Naive thymus-derived CD4-positive, alpha-beta T cell (primary cell): ENCODE data around the gene MEA1. TPM values are rescaled to one million over a fixed set of nuclear protein-coding genes. Genes with fewer than 3 reads are reported as not detected.
A peak's percentile ranks its signal among the peaks of the same experiment; 100 is the strongest.

Experiments
- ATAC-seq: fragments of 150-1000 bp; cut with Tn5 transposase; 2 replicates; pipeline ENCODE4 v1.10.0; 2021; ENCODE audit warnings: mild to moderate bottlenecking, moderate library complexity
- CTCF ChIA-PET: fragments of 350-600 bp; sonication (Branson Sonifier 250); formaldehyde crosslinking; loops from one replicate; lab custom pipeline; 2021; ENCODE audit warnings: antibody characterized with exemption; lab: Charles Lee
- POLR2A ChIA-PET: fragments of 350-600 bp; sonication (Branson Sonifier 250); formaldehyde crosslinking; loops from one replicate; lab custom pipeline; 2021; ENCODE audit warnings: antibody characterized with exemption, inconsistent platforms; lab: Charles Lee
- DNase-seq, 9 donors: peaks; one replicate each; pipeline versions ENCODE4 v3.0.0 to v3.0.0-alpha.2; 2020 to 2022; ENCODE audit warnings: mixed read lengths in 1 of 9
- H3K27ac ChIP-seq: one replicate; pipeline ENCODE4 v1.7.0; 2013; ENCODE audit warnings: mild to moderate bottlenecking, low read depth, low read length, moderate library complexity
- H3K27me3 ChIP-seq, 2 donors: one replicate each; pipeline ENCODE4 v1.7.0; 2013; ENCODE audit warnings: low read length in 2 of 2, mild to moderate bottlenecking in 2 of 2, moderate library complexity in 2 of 2; ENCODE audit not compliant: control insufficient read depth in 2 of 2, insufficient read depth in 2 of 2
- H3K36me3 ChIP-seq, 3 experiments: 1 replicate in 2 of 3; 2 replicates in 1 of 3; pipeline ENCODE4 v1.7.0; 2013; ENCODE audit warnings: low read length in 3 of 3, mild to moderate bottlenecking in 3 of 3, moderate library complexity in 1 of 3; ENCODE audit not compliant: insufficient read depth in 3 of 3, control insufficient read depth in 2 of 3
- H3K4me1 ChIP-seq, 2 donors: one replicate each; pipeline ENCODE4 v1.7.0; 2013; ENCODE audit warnings: low read length in 2 of 2, mild to moderate bottlenecking in 2 of 2, moderate library complexity in 1 of 2; ENCODE audit not compliant: control insufficient read depth in 2 of 2, insufficient read depth in 2 of 2
- H3K4me3 ChIP-seq: 2 replicates; pipeline ENCODE4 v1.7.0; 2013; ENCODE audit warnings: mild to moderate bottlenecking, low read length
- H3K9me3 ChIP-seq, 3 experiments: 1 replicate in 2 of 3; 2 replicates in 1 of 3; pipeline ENCODE4 v1.7.0; 2013; ENCODE audit warnings: low read length in 3 of 3; ENCODE audit not compliant: control insufficient read depth in 2 of 3
- H3K27ac Mint-ChIP-seq, 9 donors: one replicate each; pipeline ENCODE4 v1.8.0; 2020 to 2022; ENCODE audit warnings: mixed read lengths in 9 of 9, mild to moderate bottlenecking in 8 of 9, moderate library complexity in 5 of 9, inconsistent platforms in 2 of 9
- H3K27me3 Mint-ChIP-seq, 5 donors: one replicate each; pipeline ENCODE4 v1.8.0; 2021 to 2022; ENCODE audit warnings: mixed read lengths in 5 of 5, mild to moderate bottlenecking in 1 of 5
- H3K36me3 Mint-ChIP-seq, 5 donors: one replicate each; pipeline ENCODE4 v1.8.0; 2020 to 2022; ENCODE audit warnings: mixed read lengths in 5 of 5, mild to moderate bottlenecking in 3 of 5, inconsistent platforms in 1 of 5
- H3K4me1 Mint-ChIP-seq, 7 donors: one replicate each; pipeline ENCODE4 v1.8.0; 2020 to 2022; ENCODE audit warnings: mixed read lengths in 7 of 7, mild to moderate bottlenecking in 3 of 7, inconsistent platforms in 1 of 7
- H3K4me3 Mint-ChIP-seq, 10 donors: one replicate each; pipeline ENCODE4 v1.8.0; 2020 to 2022; ENCODE audit warnings: mild to moderate bottlenecking in 10 of 10, mixed read lengths in 10 of 10, moderate library complexity in 6 of 10, inconsistent platforms in 2 of 10
- H3K9me3 Mint-ChIP-seq, 11 donors: one replicate each; pipeline ENCODE4 v1.8.0; 2020 to 2022; ENCODE audit warnings: mixed read lengths in 11 of 11, mild to moderate bottlenecking in 4 of 11, inconsistent platforms in 1 of 11, moderate library complexity in 1 of 11
- intact Hi-C, 2 donors: fragments of 100-400 bp; cut with micrococcal nuclease; formaldehyde crosslinking; loops; one replicate each; pipeline ENCODE4 v1.15.1; 2023
- polyA plus RNA-seq, 2 donors: library from polyadenylated mRNA; unstranded; fragments of 300-500 nt; fragmentation: Illumina TruSeq; gene quantifications; one replicate each; pipeline ENCODE4 v1.2.3, GENCODE V29; 2021
- total RNA-seq, 6 experiments: library from RNA in 5 of 6; stranded (reverse) in 5 of 6; gene quantifications; 1 replicate in 5 of 6; 2 replicates in 1 of 6; pipeline ENCODE4 v1.2.3 and lab custom pipeline; 2021 to 2026

Gene MEA1
- total and polyA plus RNA-seq, 7 experiments from 2014 or later = 20.3 to 72.3 (median 35.0) TPM

- DNase-seq (no peak), ATAC-seq (no peak)
- Mint-ChIP-seq H3K27ac (peak overlapping the region in 7 of 9 donors; percentile 41 to 97 (median 88)), H3K27me3 (peaks cover 0 to 3% (median 0%) of the 10 kb centered on the region in 5 donors), H3K36me3 (peaks cover 0 to 27% (median 6%) of the 10 kb centered on the region in 5 donors), H3K4me3 (peak overlapping the region; percentile 85 to 99 (median 92)), H3K4me1 (peaks cover 42 to 67% (median 51%) of the 10 kb centered on the region in 7 donors), H3K9me3 (peaks cover 0 to 1% (median 0%) of the 10 kb centered on the region in 11 donors)
- H3K27me3 ChIP-seq = no peaks in the 10 kb centered on the region
- H3K4me1 ChIP-seq = peaks cover 20 to 31% of the 10 kb centered on the region in 2 donors
- H3K27ac ChIP-seq = peak overlapping the region; percentile 82
- ChIA-PET CTCF (interaction anchor here (0.6 kb wide), 2 partner anchors 111 to 130 kb away, joined by 3 read pairs; no protein-coding TSS in a partner anchor), POLR2A (interaction anchor here (0.6 to 4.6 kb wide), 12 partner anchors 9 to 133 kb away, joined by 3 to 70 read pairs (median 3); partner anchors contain the start of genes CNPY3, CUL7, PEX6 and PPP2R5D)
- no peak overlapping the region for H3K4me3 ChIP-seq
- no peaks in the 10 kb centered on the region for H3K9me3 ChIP-seq
- intact Hi-C loops = loop anchor here (5.0 kb wide), 6 partner anchors 240 to 1940 kb away; partner anchors contain the start of genes GTPBP2 (in 1 of the 2), NFYA (in 1 of the 2), OARD1 (in 1 of the 2) and POLH (in 1 of the 2)
- peaks cover 0 to 61% (median 8%) of the 10 kb centered on the region in 3 experiments for H3K36me3 ChIP-seq
Measured at GRCh38 chr6:43012364-43012763, 1.4 kb downstream of the MEA1 start.

DNA sequence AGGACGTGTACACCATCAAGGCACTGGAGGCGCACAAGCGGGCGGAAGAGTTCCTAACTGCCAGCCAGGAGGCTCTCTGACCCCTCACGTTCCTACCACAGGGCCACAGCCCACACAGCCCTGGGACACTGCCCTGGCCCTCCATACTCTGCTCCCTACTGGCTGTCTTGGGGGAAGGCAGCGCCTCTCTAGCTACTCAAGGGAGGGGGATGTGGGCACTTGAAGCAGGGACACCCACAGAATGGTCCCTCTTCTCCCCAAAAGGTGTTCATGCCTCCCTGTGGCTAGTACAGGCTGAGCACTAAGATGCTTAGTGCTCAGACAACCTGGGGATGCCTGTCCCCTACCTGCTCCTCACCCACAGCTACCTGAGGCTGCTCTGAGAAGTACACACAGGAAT lies 2.5 kb downstream of the MEA1 start:
- intact Hi-C loops = loop anchor here (5.0 kb wide), 6 partner anchors 239 to 1939 kb away; partner anchors contain the start of genes GTPBP2 (in 1 of the 2), NFYA (in 1 of the 2), OARD1 (in 1 of the 2) and POLH (in 1 of the 2)
- Mint-ChIP-seq H3K27ac (peak overlapping the region in 4 of 9 donors; percentile 36 to 94 (median 58)), H3K4me1 (peaks cover 37 to 60% (median 45%) of the 10 kb centered on the region in 7 donors), H3K27me3 (peaks cover 0 to 3% (median 0%) of the 10 kb centered on the region in 5 donors), H3K9me3 (peaks cover 0 to 1% (median 0%) of the 10 kb centered on the region in 11 donors), H3K4me3 (peak overlapping the region in 5 of 10 donors; percentile 2 to 76 (median 4)), H3K36me3 (peaks cover 0 to 31% (median 8%) of the 10 kb centered on the region in 5 donors)
- ATAC-seq (no peak), DNase-seq (no peak)
- ChIA-PET CTCF (interaction anchor here (0.6 to 0.7 kb wide), 2 partner anchors 118 to 132 kb away, joined by 3 to 4 read pairs; no protein-coding TSS in a partner anchor), POLR2A (interaction anchor here (0.8 to 2.0 kb wide), 9 partner anchors 10 to 82 kb away, joined by 3 to 9 read pairs (median 3); partner anchors contain the start of genes CNPY3, CUL7, KLC4 and MRPL2)
- Histone ChIP-seq H3K27ac (no peak overlapping the region), H3K4me1 (peaks cover 20 to 27% of the 10 kb centered on the region in 2 donors), H3K4me3 (no peak overlapping the region), H3K9me3 (no peaks in the 10 kb centered on the region), H3K27me3 (no peaks in the 10 kb centered on the region), H3K36me3 (peaks cover 0 to 62% (median 10%) of the 10 kb centered on the region in 3 experiments)

DNA sequence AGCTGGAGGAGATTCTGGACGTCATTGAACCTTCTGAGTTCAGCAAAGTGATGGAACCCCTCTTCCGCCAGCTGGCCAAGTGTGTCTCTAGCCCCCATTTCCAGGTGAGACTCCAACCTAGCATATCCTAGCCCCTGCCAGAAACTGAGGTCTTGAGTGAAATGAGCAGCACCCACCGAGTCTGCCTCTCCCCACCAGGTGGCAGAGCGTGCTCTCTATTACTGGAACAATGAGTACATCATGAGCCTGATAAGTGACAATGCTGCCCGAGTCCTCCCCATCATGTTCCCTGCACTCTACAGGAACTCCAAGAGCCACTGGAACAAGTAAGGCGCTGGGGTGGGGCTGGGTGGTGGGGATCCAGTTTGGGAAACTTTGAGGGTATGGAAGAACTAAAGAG lies 4.6 kb downstream of the MEA1 start:
- Histone ChIP-seq H3K36me3 (peaks cover 0 to 67% (median 10%) of the 10 kb centered on the region in 3 experiments), H3K9me3 (no peaks in the 10 kb centered on the region), H3K4me3 (no peak overlapping the region), H3K27me3 (no peaks in the 10 kb centered on the region), H3K27ac (no peak overlapping the region), H3K4me1 (peaks cover 7 to 13% of the 10 kb centered on the region in 2 donors)
- peak overlapping the region in 5 of 9 donors; percentile 3 to 79 (median 41) for H3K27ac Mint-ChIP-seq
- POLR2A ChIA-PET = interaction anchor here (0.9 to 2.0 kb wide), 2 partner anchors 28 to 80 kb away, joined by 4 to 9 read pairs; partner anchors contain the start of gene CNPY3
- H3K9me3 Mint-ChIP-seq = peaks cover 0 to under 1% (median 0%) of the 10 kb centered on the region in 11 donors
- H3K27me3 Mint-ChIP-seq = peaks cover 0 to 3% (median 0%) of the 10 kb centered on the region in 5 donors
- CTCF ChIA-PET = interaction anchor here (1.4 kb wide), 1 partner anchor 135 kb away, joined by 4 read pairs; no protein-coding TSS in a partner anchor
- H3K4me3 Mint-ChIP-seq = no peak overlapping the region
- peak in 6 of 9 donors; percentile 16 to 39 (median 29) for DNase-seq
- intact Hi-C loops = loop anchor here (1.0 to 2.0 kb wide), 3 partner anchors 108 to 134 kb away; no protein-coding TSS in a partner anchor
- H3K4me1 Mint-ChIP-seq = peaks cover 20 to 42% (median 33%) of the 10 kb centered on the region in 7 donors
- peaks cover 0 to 32% (median 8%) of the 10 kb centered on the region in 5 donors for H3K36me3 Mint-ChIP-seq
- ATAC-seq = no peak

GRCh38 chr6:43007126-43007525 lies 6.6 kb downstream of the MEA1 start:
- DNase-seq (no peak), ATAC-seq (no peak)
- Histone ChIP-seq H3K4me3 (no peak overlapping the region), H3K9me3 (no peaks in the 10 kb centered on the region), H3K27ac (no peak overlapping the region), H3K27me3 (no peaks in the 10 kb centered on the region), H3K36me3 (peaks cover 0 to 71% (median 10%) of the 10 kb centered on the region in 3 experiments), H3K4me1 (no peaks in the 10 kb centered on the region)
- CTCF ChIA-PET = no interaction called here
- Mint-ChIP-seq H3K27ac (peak overlapping the region in 3 of 9 donors; percentile 8 to 64 (median 32)), H3K9me3 (no peaks in the 10 kb centered on the region), H3K36me3 (peaks cover 0 to 30% (median 8%) of the 10 kb centered on the region in 5 donors), H3K27me3 (no peaks in the 10 kb centered on the region), H3K4me1 (peaks cover 4 to 22% (median 16%) of the 10 kb centered on the region in 7 donors), H3K4me3 (no peak overlapping the region)
- POLR2A ChIA-PET = interaction anchor here (1.5 kb wide), 1 partner anchor 49 kb away, joined by 5 read pairs; no protein-coding TSS in a partner anchor
- intact Hi-C loops = no loop called here

- H3K36me3 ChIP-seq = peaks cover 0 to 62% (median 9%) of the 10 kb centered on the region in 3 experiments
- H3K4me3 ChIP-seq = no peak overlapping the region
- no peak for DNase-seq
- H3K4me3 Mint-ChIP-seq = no peak overlapping the region
- peaks cover 0 to 14% (median 7%) of the 10 kb centered on the region in 7 donors for H3K4me1 Mint-ChIP-seq
- peak overlapping the region in 2 of 9 donors; percentile 3 to 51 for H3K27ac Mint-ChIP-seq
- H3K27me3 Mint-ChIP-seq = no peaks in the 10 kb centered on the region
- no peak for ATAC-seq
- intact Hi-C loops = no loop called here
- H3K27ac ChIP-seq = no peak overlapping the region
- ChIA-PET POLR2A (interaction anchor here (1.5 kb wide), 1 partner anchor 50 kb away, joined by 5 read pairs; no protein-coding TSS in a partner anchor), CTCF (interaction anchor here (0.6 to 1.8 kb wide), 2 partner anchors 137 to 522 kb away, joined by 4 to 7 read pairs; no protein-coding TSS in a partner anchor)
- no peaks in the 10 kb centered on the region for H3K27me3 ChIP-seq
- no peaks in the 10 kb centered on the region for H3K4me1 ChIP-seq
- H3K9me3 Mint-ChIP-seq = no peaks in the 10 kb centered on the region
- H3K9me3 ChIP-seq = no peaks in the 10 kb centered on the region
- H3K36me3 Mint-ChIP-seq = peaks cover 0 to 26% (median 8%) of the 10 kb centered on the region in 5 donors
Measured at GRCh38 chr6:43006251-43006650, 7.5 kb downstream of the MEA1 start.

GRCh38 chr6:43005844-43006243 lies 7.9 kb downstream of the MEA1 start:
- H3K27ac Mint-ChIP-seq = peak overlapping the region in 2 of 9 donors; percentile 3 to 51
- Histone ChIP-seq H3K9me3 (no peaks in the 10 kb centered on the region), H3K36me3 (peaks cover 0 to 58% (median 7%) of the 10 kb centered on the region in 3 experiments), H3K27me3 (no peaks in the 10 kb centered on the region), H3K27ac (no peak overlapping the region), H3K4me1 (no peaks in the 10 kb centered on the region), H3K4me3 (no peak overlapping the region)
- no peak for ATAC-seq
- peaks cover 0 to 12% (median 5%) of the 10 kb centered on the region in 7 donors for H3K4me1 Mint-ChIP-seq
- ChIA-PET POLR2A (interaction anchor here (0.6 to 1.9 kb wide), 3 partner anchors 8 to 136 kb away, joined by 3 to 10 read pairs (median 5); partner anchors contain the start of genes KLHDC3 and MEA1), CTCF (interaction anchor here (0.6 to 1.8 kb wide), 2 partner anchors 138 to 522 kb away, joined by 4 to 7 read pairs; no protein-coding TSS in a partner anchor)
- H3K9me3 Mint-ChIP-seq = no peaks in the 10 kb centered on the region
- peaks cover 0 to 26% (median 8%) of the 10 kb centered on the region in 5 donors for H3K36me3 Mint-ChIP-seq
- intact Hi-C loops = no loop called here
- no peak for DNase-seq
- H3K4me3 Mint-ChIP-seq = no peak overlapping the region
- no peaks in the 10 kb centered on the region for H3K27me3 Mint-ChIP-seq
